GM06990 (cell line): ENCODE results near the gene SH3TC2.

Experiments
- DNase-seq: peaks from one replicate; pipeline ENCODE4 v3.0.0-alpha.2; 2011; ENCODE audit not compliant: insufficient read length; ENCODE audit errors: extremely low read depth
- H3K27me3 ChIP-seq: replicated peaks from 2 replicates; pipeline ENCODE4 v1.6.0; 2011; ENCODE audit warnings: low read length; ENCODE audit not compliant: control insufficient read depth, insufficient read depth
- H3K36me3 ChIP-seq: 2 replicates; pipeline ENCODE4 v1.5.1; 2011; ENCODE audit warnings: low read length; ENCODE audit not compliant: control insufficient read depth, insufficient read depth
- H3K4me3 ChIP-seq: replicated peaks from 2 replicates; pipeline ENCODE4 v1.5.1; 2011; ENCODE audit warnings: low read depth, mild to moderate bottlenecking, control low read depth, low read length
- TF ChIP-seq, protein P1 (sequence below): IDR thresholded peaks from 2 replicates; pipeline ENCODE4 v1.5.1; 2011; ENCODE audit warnings: low read length, control low read depth, mild to moderate bottlenecking, inconsistent platforms; ENCODE audit not compliant: insufficient read depth, poor library complexity, severe bottlenecking

Gene SH3TC2

DNA sequence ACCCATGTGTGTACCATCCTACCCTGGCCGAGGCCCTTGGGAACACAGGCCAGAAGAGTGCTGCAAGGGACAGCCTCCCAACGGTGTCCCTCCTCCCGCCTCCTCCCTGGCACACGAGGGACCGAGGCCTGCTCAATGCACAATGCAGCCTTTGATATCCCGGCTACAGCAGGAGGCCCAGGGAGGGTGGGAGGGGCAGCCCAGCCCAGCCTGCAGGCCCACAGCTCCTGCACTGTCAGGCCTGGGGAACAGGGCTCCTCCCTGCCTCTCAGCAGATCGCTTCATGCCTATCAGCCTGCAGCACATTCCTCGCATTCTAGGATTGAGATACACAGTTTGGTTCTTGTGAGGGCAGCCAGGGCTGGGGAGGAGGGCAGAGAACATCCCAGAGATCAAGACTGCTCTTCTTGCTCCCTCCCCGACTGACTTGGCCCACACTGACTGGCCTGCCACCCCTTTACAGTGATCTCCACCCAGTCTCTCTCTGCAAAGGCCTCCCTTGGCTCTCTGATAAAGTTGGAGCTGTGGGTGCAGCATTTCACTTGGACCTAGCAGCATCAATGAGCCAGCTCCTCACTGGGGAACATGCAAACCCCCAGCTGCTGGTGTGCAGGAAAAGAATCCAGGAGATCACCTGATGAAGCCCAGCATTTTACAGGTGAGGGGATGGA is at the start of gene SH3TC2:
TSS of gene SH3TC2 (minus strand) at position 46 of the 671 bp plus-strand sequence. CDS start at position 6, 40 bp downstream.
- Histone ChIP-seq H3K4me3 (no peak within 1 kb of the TSS), H3K27me3 (peaks cover 2% of the 10 kb centered on the region), H3K36me3 (no peaks in the 10 kb centered on the region)
- TF ChIP-seq, protein P1, sequence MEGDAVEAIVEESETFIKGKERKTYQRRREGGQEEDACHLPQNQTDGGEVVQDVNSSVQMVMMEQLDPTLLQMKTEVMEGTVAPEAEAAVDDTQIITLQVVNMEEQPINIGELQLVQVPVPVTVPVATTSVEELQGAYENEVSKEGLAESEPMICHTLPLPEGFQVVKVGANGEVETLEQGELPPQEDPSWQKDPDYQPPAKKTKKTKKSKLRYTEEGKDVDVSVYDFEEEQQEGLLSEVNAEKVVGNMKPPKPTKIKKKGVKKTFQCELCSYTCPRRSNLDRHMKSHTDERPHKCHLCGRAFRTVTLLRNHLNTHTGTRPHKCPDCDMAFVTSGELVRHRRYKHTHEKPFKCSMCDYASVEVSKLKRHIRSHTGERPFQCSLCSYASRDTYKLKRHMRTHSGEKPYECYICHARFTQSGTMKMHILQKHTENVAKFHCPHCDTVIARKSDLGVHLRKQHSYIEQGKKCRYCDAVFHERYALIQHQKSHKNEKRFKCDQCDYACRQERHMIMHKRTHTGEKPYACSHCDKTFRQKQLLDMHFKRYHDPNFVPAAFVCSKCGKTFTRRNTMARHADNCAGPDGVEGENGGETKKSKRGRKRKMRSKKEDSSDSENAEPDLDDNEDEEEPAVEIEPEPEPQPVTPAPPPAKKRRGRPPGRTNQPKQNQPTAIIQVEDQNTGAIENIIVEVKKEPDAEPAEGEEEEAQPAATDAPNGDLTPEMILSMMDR, result no peak
- no peak for DNase-seq

DNA sequence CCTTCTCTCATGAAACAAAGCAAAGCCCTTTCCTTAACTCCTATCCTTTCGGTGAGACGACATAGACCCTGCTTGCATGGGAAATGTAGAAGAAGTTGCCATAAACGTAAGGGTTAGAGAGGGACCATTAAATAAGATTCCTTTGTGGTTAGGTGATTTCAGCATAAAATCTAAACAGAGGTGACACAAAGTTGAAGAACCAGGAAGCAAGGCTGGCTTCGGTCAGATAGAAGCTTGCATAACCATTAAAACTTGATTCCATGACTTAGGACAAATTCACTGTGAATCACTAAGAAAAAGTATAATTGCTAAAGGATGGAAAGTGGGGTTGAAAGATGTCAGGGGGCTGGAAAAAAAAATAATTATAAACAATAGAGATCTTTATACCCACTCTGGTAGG is 47.5 kb upstream of the SH3TC2 start:
- Histone ChIP-seq H3K27me3 (no peaks in the 10 kb centered on the region), H3K4me3 (no peak overlapping the region), H3K36me3 (no peaks in the 10 kb centered on the region)
- DNase-seq, result no peak
- TF ChIP-seq, protein P1, result no peak

DNA sequence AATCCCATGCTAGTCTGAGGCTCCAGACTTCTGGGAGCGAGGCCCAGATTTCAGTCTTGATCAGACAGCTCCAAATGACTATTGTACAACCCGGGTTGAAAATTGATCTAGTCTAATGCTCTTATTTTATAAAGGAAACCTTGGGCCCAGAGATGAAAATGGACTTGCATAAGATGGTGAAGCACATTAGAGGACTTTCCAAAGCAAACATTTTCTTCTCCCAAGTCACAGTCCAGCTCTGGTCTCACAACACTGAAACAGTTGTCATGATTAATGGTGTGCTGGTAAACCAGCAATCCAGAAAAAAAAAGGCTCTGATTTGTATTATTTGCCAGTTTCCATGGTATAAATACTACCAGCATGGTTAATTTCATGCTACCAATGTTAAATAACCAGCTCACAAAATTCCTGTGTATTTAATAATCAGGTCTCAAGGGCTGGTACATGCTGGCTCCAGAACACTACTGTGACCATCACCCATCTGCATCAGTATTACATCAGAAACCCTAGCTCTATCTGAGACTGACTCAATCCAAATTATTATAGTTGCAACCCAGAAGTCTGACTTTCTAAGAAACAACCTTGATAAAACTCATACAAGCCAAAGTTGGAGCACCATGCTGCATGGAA is 45.9 kb upstream of the SH3TC2 start:
- Histone ChIP-seq H3K27me3 (no peaks in the 10 kb centered on the region), H3K4me3 (no peak overlapping the region), H3K36me3 (no peaks in the 10 kb centered on the region)
- TF ChIP-seq, protein P1, result no peak
- no peak for DNase-seq

DNA sequence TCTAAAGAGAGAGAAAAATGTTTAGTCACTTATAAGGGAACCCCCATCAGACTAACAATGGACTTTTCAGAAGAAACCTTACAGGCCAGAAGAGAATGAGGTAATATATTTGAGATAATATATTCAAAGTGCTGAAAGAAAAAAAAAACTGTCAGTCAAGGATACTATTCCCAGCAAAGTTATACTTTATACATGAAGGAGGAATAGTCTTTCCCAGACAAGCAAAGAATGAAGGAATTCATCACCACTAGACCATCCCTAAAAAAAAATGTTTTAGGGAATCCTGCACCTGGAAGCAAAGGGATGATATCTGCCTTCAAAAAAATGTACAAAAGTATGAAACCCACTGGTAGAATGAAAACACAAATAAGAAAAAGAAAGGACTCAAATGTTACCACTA is 37.5 kb upstream of the SH3TC2 start:
- no peak overlapping the region for H3K4me3 ChIP-seq
- H3K27me3 ChIP-seq, result 0 out of 2 replicates have a peak, but pooled peaks cover 1% of the 10 kb centered on the region
- no peak for DNase-seq
- no peaks in the 10 kb centered on the region for H3K36me3 ChIP-seq
- TF ChIP-seq, protein P1, result no peak

DNA sequence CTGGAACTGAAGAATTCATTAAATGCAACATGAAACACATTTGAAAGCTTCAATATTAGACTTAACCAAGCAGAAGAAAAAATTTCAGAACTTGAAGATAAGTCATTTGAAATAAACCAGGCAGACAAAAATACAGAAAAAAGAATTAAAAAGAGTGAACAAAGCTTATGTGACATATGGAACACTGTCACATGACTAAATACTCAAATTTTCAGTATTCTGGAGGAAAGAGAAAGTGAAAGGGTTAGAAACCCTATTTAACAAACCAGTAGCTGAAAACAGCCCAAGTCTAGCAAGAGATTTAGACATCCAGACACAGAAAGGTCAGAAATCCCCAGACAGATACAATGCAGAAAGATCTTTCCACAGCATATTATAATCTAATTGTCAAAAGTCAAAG is 37.1 kb upstream of the SH3TC2 start:
- no peak for DNase-seq
- H3K36me3 ChIP-seq, result no peaks in the 10 kb centered on the region
- no peak overlapping the region for H3K4me3 ChIP-seq
- 0 out of 2 replicates have a peak, but pooled peaks cover 1% of the 10 kb centered on the region for H3K27me3 ChIP-seq
- TF ChIP-seq, protein P1, result no peak
